Measurements from ENCODE around the gene ASPHD1. TPM values are rescaled to one million over a fixed set of nuclear protein-coding genes. Genes with fewer than 3 reads are reported as not detected.

The ASPHD1 gene
- total RNA-seq, 1 donor from 2014 or later = 1.6 TPM

GRCh38 chr16:29858149-29858849, 42.0 kb upstream of the ASPHD1 start:
- intact Hi-C loops (cut with DNase I) = no loop called here
- Histone ChIP-seq H3K9me3 (no peaks in the 10 kb centered on the region), H3K27me3 (ENCODE audit: low read depth) (no peaks in the 10 kb centered on the region), H3K4me3 (no peak overlapping the region), H3K36me3 (peaks cover 34% of the 10 kb centered on the region), H3K4me1 (peaks cover 17% of the 10 kb centered on the region), H3K27ac (no peak overlapping the region)
- ATAC-seq (no peak), DNase-seq (no peak)
- no peak for TF ChIP-seq CTCF (IDR thresholded peaks at IDR 0.05)

DNA sequence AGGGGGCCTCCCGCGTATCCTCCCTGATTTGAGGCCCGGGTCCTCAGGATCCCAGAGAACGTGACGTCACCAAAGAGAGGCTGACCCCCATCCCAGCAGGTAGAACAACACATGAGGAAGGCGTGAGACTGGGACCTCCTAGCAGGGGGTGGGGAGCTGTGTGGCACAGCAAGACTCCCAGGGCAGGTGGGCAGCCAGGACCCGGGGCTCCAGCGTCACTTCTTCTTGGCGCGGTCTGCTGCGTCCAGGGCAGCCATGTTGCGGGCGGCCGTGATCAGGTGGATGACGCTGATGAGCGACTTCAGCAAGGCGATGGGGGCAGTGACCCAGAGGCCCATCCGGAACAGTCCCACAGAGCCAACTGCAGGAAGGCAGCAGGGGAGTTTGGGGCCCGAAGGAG, 41.3 kb upstream of the ASPHD1 start:
- no peak overlapping the region for H3K27ac ChIP-seq
- peaks cover 17% of the 10 kb centered on the region for H3K4me1 ChIP-seq
- H3K9me3 ChIP-seq = no peaks in the 10 kb centered on the region
- intact Hi-C loops (cut with DNase I) = no loop called here
- no peak for TF ChIP-seq CTCF (IDR thresholded peaks at IDR 0.05)
- no peak overlapping the region for H3K4me3 ChIP-seq
- ATAC-seq (no peak), DNase-seq (no peak)
- H3K27me3 ChIP-seq (ENCODE audit: low read depth) = no peaks in the 10 kb centered on the region
- peaks cover 34% of the 10 kb centered on the region for H3K36me3 ChIP-seq

DNA sequence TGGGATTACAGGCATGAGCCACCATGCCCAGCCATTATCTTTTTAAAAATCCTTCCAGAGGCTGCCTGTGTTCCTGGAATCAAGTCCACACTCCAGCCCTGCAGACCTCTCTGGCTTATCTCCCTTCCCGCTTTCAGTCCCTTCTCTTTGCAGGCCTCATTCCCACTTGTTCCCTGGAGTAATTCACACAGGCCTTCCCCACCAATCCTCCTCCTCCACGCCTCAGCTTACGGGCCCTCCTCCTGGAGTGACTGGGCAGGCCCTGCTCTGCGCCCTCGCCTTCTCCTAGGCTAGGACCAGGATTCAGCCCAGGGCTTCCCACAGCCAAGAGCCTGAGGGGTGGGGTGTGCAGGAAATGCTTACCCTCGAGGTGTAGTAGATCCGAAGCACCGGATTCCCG, 40.1 kb upstream of the ASPHD1 start:
- TF ChIP-seq CTCF (IDR thresholded peaks at IDR 0.05) = no peak
- H3K9me3 ChIP-seq = no peaks in the 10 kb centered on the region
- no peak overlapping the region for H3K4me3 ChIP-seq
- no peak overlapping the region for H3K27ac ChIP-seq
- no peaks in the 10 kb centered on the region for H3K27me3 ChIP-seq (ENCODE audit: low read depth)
- no peak for ATAC-seq
- DNase-seq = no peak
- H3K4me1 ChIP-seq = peaks cover 17% of the 10 kb centered on the region
- H3K36me3 ChIP-seq = peaks cover 34% of the 10 kb centered on the region
- intact Hi-C loops (cut with DNase I) = no loop called here

GRCh38 chr16:29862383-29862883, 37.9 kb upstream of the ASPHD1 start:
- ATAC-seq (peak; percentile 1 to 44), DNase-seq (no peak)
- no peak for TF ChIP-seq CTCF (IDR thresholded peaks at IDR 0.05)
- Histone ChIP-seq H3K27ac (peak overlapping the region; percentile 97), H3K9me3 (no peaks in the 10 kb centered on the region), H3K4me1 (peaks cover 17% of the 10 kb centered on the region), H3K4me3 (peak overlapping the region; percentile 91), H3K36me3 (peaks cover 34% of the 10 kb centered on the region), H3K27me3 (ENCODE audit: low read depth) (no peaks in the 10 kb centered on the region)
- intact Hi-C loops (cut with DNase I) = no loop called here

- DNase-seq = peak; percentile 96
- Histone ChIP-seq H3K4me3 (peak within 1 kb of the TSS; percentile 91), H3K36me3 (peaks cover 34% of the 10 kb centered on the region), H3K27me3 (ENCODE audit: low read depth) (no peaks in the 10 kb centered on the region), H3K27ac (peak within 1 kb of the TSS; percentile 97), H3K4me1 (peaks cover 17% of the 10 kb centered on the region), H3K9me3 (no peaks in the 10 kb centered on the region)
- ATAC-seq = peak; percentile 98 to 99
- TF ChIP-seq CTCF (IDR thresholded peaks at IDR 0.05) = peak; percentile 56
- intact Hi-C loops (cut with DNase I) = no loop called here
Measured at GRCh38 chr16:29862884-29863668, 37.2 kb upstream of the ASPHD1 start, which contains the start of gene CDIPT. CDIPT (minus strand) TSS chr16:29863226; CDS start chr16:29862857, 369 bp downstream.

All from lower lobe of right lung (tissue), 2 donors.